OCI-LY1 (cell line): ENCODE data around the gene RPL41.
A peak's percentile ranks its signal among the peaks of the same experiment; 100 is the strongest.

Experiments used
- H2AFZ ChIP-seq: fragments of 200-600 bp; sonication (generic), shearing (Covaris generic); 2 replicates; pipeline ENCODE4 v1.6.0; 2014; ENCODE audit warnings: antibody characterized with exemption, mild to moderate bottlenecking, low read length
- H3F3A ChIP-seq: fragments of 200-600 bp; sonication (generic), shearing (Covaris generic); 2 replicates; pipeline ENCODE4 v1.6.0; 2014; ENCODE audit warnings: mild to moderate bottlenecking, antibody characterized with exemption, low read length, moderate library complexity; ENCODE audit not compliant: insufficient read depth
- H3K27ac ChIP-seq: fragments of 200-600 bp; sonication (generic); 2 replicates; pipeline ENCODE4 v1.5.1; 2014; ENCODE audit warnings: low read length, mixed run types, mild to moderate bottlenecking, low read depth; ENCODE audit not compliant: poor library complexity, severe bottlenecking
- H3K27me3 ChIP-seq: fragments of 200-600 bp; sonication (generic); 2 replicates; pipeline ENCODE4 v1.6.0; 2014; ENCODE audit warnings: antibody characterized with exemption, mild to moderate bottlenecking, low read length, moderate library complexity; ENCODE audit not compliant: insufficient read depth
- H3K36me3 ChIP-seq: fragments of 200-600 bp; sonication (generic); 2 replicates; pipeline ENCODE4 v1.6.1; 2014; ENCODE audit warnings: mild to moderate bottlenecking, antibody characterized with exemption, low read length, moderate library complexity, mixed read lengths; ENCODE audit not compliant: insufficient read depth
- H3K4me1 ChIP-seq: fragments of 200-600 bp; sonication (generic); 2 replicates; pipeline ENCODE4 v1.5.1; 2014; ENCODE audit warnings: mild to moderate bottlenecking, low read length, moderate library complexity; ENCODE audit not compliant: insufficient read depth, severe bottlenecking
- H3K4me2 ChIP-seq: fragments of 200-600 bp; sonication (generic), shearing (Covaris generic); 2 replicates; pipeline ENCODE4 v1.6.1; 2014; ENCODE audit warnings: low read length
- H3K4me3 ChIP-seq: fragments of 200-600 bp; sonication (generic); 2 replicates; pipeline ENCODE4 v1.5.1; 2014; ENCODE audit warnings: low read length, low read depth, mild to moderate bottlenecking, mixed read lengths; ENCODE audit not compliant: poor library complexity, severe bottlenecking
- H3K79me2 ChIP-seq: fragments of 200-600 bp; shearing (Covaris generic); 2 replicates; pipeline ENCODE4 v1.6.1; 2016; ENCODE audit warnings: mixed run types, low read length, mixed read lengths; ENCODE audit not compliant: insufficient read depth
- H3K9ac ChIP-seq: fragments of 200-600 bp; sonication (generic), shearing (Covaris generic); 2 replicates; pipeline ENCODE4 v1.6.1; 2014; ENCODE audit warnings: mild to moderate bottlenecking, low read length, mixed read lengths
- H3K9me2 ChIP-seq: fragments of 200-600 bp; sonication (generic), shearing (Covaris generic); 2 replicates; pipeline ENCODE4 v1.6.1; 2014; ENCODE audit warnings: low read depth, mild to moderate bottlenecking, low read length, mixed read lengths
- H3K9me3 ChIP-seq: fragments of 200-600 bp; shearing (Covaris generic); 2 replicates; pipeline ENCODE4 v1.6.1; 2014; ENCODE audit warnings: low read length, mixed read lengths
- H4K20me1 ChIP-seq: fragments of 200-600 bp; sonication (generic), shearing (Covaris generic); 2 replicates; pipeline ENCODE4 v1.6.0; 2016; ENCODE audit warnings: mild to moderate bottlenecking, low read length; ENCODE audit not compliant: insufficient read depth
- EZH2 ChIP-seq: fragments of 200-600 bp; sonication (generic), shearing (Covaris generic); IDR thresholded peaks from 2 replicates; pipeline ENCODE4 v1.8.0; 2017; ENCODE audit warnings: borderline replicate concordance, mixed run types, mild to moderate bottlenecking, antibody characterized with exemption, low read length, moderate library complexity, mixed read lengths
- TF ChIP-seq, protein P1 (sequence below): fragments of 200-600 bp; sonication (generic), shearing (Covaris generic); IDR thresholded peaks from 2 replicates; pipeline ENCODE4 v1.5.1; 2017; ENCODE audit warnings: mild to moderate bottlenecking, antibody characterized with exemption, low read length, moderate library complexity, mixed read lengths

The RPL41 gene

DNA sequence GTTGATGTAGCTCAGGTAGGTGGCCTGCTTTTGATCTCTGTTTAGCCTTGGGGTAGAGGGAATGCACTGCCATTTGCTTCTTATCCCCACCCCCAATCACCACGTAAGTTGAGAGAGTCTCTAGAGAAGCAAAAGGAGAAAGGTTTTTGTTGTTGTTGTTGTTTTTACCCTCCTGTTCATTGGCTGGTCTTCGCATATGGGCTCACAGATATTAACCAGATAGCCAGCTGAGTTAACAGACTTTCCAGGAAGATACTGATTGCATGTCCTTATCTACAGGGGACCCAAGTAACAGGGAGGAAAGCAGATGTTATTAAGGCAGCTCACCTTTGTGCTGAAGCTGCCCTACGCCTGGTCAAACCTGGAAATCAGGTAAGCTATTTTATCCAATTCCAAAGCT lies 9.2 kb upstream of the RPL41 start:
- Histone ChIP-seq H3K9me3 (no peaks in the 10 kb centered on the region), H2AFZ (no peak overlapping the region), H3K9ac (no peak overlapping the region), H3K27ac (no peak overlapping the region), H4K20me1 (no peaks in the 10 kb centered on the region), H3F3A (no peaks in the 10 kb centered on the region; the same call in 1 of the 2 replicates), H3K36me3 (peaks cover 64% of the 10 kb centered on the region), H3K4me1 (peaks cover 23% of the 10 kb centered on the region), H3K4me3 (no peak overlapping the region), H3K79me2 (peaks cover 27% of the 10 kb centered on the region), H3K4me2 (no peak overlapping the region), H3K27me3 (no peaks in the 10 kb centered on the region), H3K9me2 (no peaks in the 10 kb centered on the region)
- TF ChIP-seq, protein P1, sequence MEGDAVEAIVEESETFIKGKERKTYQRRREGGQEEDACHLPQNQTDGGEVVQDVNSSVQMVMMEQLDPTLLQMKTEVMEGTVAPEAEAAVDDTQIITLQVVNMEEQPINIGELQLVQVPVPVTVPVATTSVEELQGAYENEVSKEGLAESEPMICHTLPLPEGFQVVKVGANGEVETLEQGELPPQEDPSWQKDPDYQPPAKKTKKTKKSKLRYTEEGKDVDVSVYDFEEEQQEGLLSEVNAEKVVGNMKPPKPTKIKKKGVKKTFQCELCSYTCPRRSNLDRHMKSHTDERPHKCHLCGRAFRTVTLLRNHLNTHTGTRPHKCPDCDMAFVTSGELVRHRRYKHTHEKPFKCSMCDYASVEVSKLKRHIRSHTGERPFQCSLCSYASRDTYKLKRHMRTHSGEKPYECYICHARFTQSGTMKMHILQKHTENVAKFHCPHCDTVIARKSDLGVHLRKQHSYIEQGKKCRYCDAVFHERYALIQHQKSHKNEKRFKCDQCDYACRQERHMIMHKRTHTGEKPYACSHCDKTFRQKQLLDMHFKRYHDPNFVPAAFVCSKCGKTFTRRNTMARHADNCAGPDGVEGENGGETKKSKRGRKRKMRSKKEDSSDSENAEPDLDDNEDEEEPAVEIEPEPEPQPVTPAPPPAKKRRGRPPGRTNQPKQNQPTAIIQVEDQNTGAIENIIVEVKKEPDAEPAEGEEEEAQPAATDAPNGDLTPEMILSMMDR, result no peak
- TF ChIP-seq EZH2, result no peak

GRCh38 chr12:56110571-56110970 lies 5.9 kb upstream of the RPL41 start:
- H3K79me2 ChIP-seq, result peaks cover 16% of the 10 kb centered on the region
- TF ChIP-seq, protein P1, result no peak
- TF ChIP-seq EZH2, result no peak
- H3K9ac ChIP-seq, result no peak overlapping the region
- H3K27ac ChIP-seq, result no peak overlapping the region
- H3F3A ChIP-seq, result peaks cover 25% of the 10 kb centered on the region; the same call in 1 of the 2 replicates
- no peak overlapping the region for H2AFZ ChIP-seq
- no peak overlapping the region for H3K4me2 ChIP-seq
- peaks cover 84% of the 10 kb centered on the region for H3K36me3 ChIP-seq
- no peaks in the 10 kb centered on the region for H4K20me1 ChIP-seq
- H3K9me3 ChIP-seq, result no peaks in the 10 kb centered on the region
- H3K4me3 ChIP-seq, result no peak overlapping the region
- no peaks in the 10 kb centered on the region for H3K27me3 ChIP-seq
- peaks cover 18% of the 10 kb centered on the region for H3K4me1 ChIP-seq
- no peaks in the 10 kb centered on the region for H3K9me2 ChIP-seq

- no peak overlapping the region for H2AFZ ChIP-seq
- H3K9me2 ChIP-seq, result no peaks in the 10 kb centered on the region
- H3K9me3 ChIP-seq, result no peaks in the 10 kb centered on the region
- peaks cover 25% of the 10 kb centered on the region; the same call in 1 of the 2 replicates for H3F3A ChIP-seq
- H3K27me3 ChIP-seq, result no peaks in the 10 kb centered on the region
- peaks cover 7% of the 10 kb centered on the region for H3K79me2 ChIP-seq
- peak overlapping the region; percentile 1 for H3K27ac ChIP-seq
- H3K36me3 ChIP-seq, result peaks cover 64% of the 10 kb centered on the region
- no peak overlapping the region for H3K4me2 ChIP-seq
- no peak overlapping the region for H3K4me3 ChIP-seq
- TF ChIP-seq, protein P1, result no peak
- TF ChIP-seq EZH2, result no peak
- H4K20me1 ChIP-seq, result no peaks in the 10 kb centered on the region
- H3K4me1 ChIP-seq, result peaks cover 15% of the 10 kb centered on the region
- H3K9ac ChIP-seq, result no peak overlapping the region
Observed at GRCh38 chr12:56114084-56114483, 2.3 kb upstream of the RPL41 start.
